SU-DHL-6 (cell line): ENCODE data around the gene TBC1D8B.
A peak's percentile ranks its signal among the peaks of the same experiment; 100 is the strongest.

Experiments used
- CTCF ChIP-seq: fragments of 200-600 bp; sonication (generic); IDR thresholded peaks from one replicate; pipeline ENCODE4 v1.5.1; 2017; ENCODE audit warnings: antibody characterized with exemption, mild to moderate bottlenecking, low read length, moderate library complexity; ENCODE audit not compliant: insufficient read depth, poor library complexity, severe bottlenecking
- EZH2phosphoT487 ChIP-seq: fragments of 200-600 bp; sonication (generic), shearing (Covaris generic); conservative IDR thresholded peaks from 2 replicates; pipeline ENCODE4 v1.6.1; 2018; ENCODE audit warnings: mild to moderate bottlenecking, antibody characterized with exemption, low read length, moderate library complexity, mixed read lengths

- TF ChIP-seq CTCF (peak; percentile 39), EZH2phosphoT487 (no peak)
These were observed 60.7 kb downstream of the TBC1D8B start for GRCh38 chrX:106862972-106863688.
